Astrocyte (in vitro differentiated cells and primary cell): ENCODE measurements around the gene PKD1L1. TPM values are rescaled to one million over a fixed set of nuclear protein-coding genes. Genes with fewer than 3 reads are reported as not detected.

ENCODE experiments used
- DNase-seq: peaks from one replicate; pipeline ENCODE4 v3.0.0-alpha.2; 2010; ENCODE audit warnings: low read depth
- FAIRE-seq: peaks from 2 replicates; lab custom pipeline; 2011; peaks lifted over from hg19 to GRCh38; lab: Jason Lieb, UNC
- H2AFZ ChIP-seq: 2 replicates; pipeline ENCODE4 v1.6.0; 2012; ENCODE audit warnings: low read depth, low read length, inconsistent platforms
- H3K27ac ChIP-seq: 2 replicates; pipeline ENCODE4 v1.5.1; 2011; ENCODE audit warnings: low read depth, low read length, inconsistent platforms
- H3K27me3 ChIP-seq: 2 replicates; pipeline ENCODE4 v1.6.0; 2011; ENCODE audit warnings: low read length, inconsistent platforms; ENCODE audit not compliant: insufficient read depth
- H3K36me3 ChIP-seq: 2 replicates; pipeline ENCODE4 v1.5.1; 2011; ENCODE audit warnings: low read length, inconsistent platforms; ENCODE audit not compliant: insufficient read depth
- H3K4me1 ChIP-seq: 2 replicates; pipeline ENCODE4 v1.5.1; 2011; ENCODE audit warnings: low read length, inconsistent platforms; ENCODE audit not compliant: insufficient read depth
- H3K4me2 ChIP-seq: 2 replicates; pipeline ENCODE4 v1.6.0; 2012; ENCODE audit warnings: low read length, inconsistent platforms
- H3K4me3 ChIP-seq: 2 replicates; pipeline ENCODE4 v1.5.1; 2011; ENCODE audit warnings: low read depth, mild to moderate bottlenecking, low read length, inconsistent platforms; ENCODE audit not compliant: insufficient read depth
- H3K79me2 ChIP-seq: 2 replicates; pipeline ENCODE4 v1.6.0; 2012; ENCODE audit warnings: mild to moderate bottlenecking, low read length, inconsistent platforms; ENCODE audit not compliant: insufficient read depth
- H3K9ac ChIP-seq: 2 replicates; pipeline ENCODE4 v1.6.0; 2012; ENCODE audit warnings: mild to moderate bottlenecking, low read length, inconsistent platforms
- H3K9me3 ChIP-seq: 2 replicates; pipeline ENCODE4 v1.5.1; 2012; ENCODE audit warnings: low read depth, mild to moderate bottlenecking, low read length, inconsistent platforms; ENCODE audit not compliant: insufficient read depth
- H4K20me1 ChIP-seq: 2 replicates; pipeline ENCODE4 v1.6.0; 2012; ENCODE audit warnings: low read length, inconsistent platforms; ENCODE audit not compliant: insufficient read depth
- H3K27ac Mint-ChIP-seq: one replicate; pipeline ENCODE4 v1.8.0; 2021; ENCODE audit warnings: mild to moderate bottlenecking, mixed read lengths; ENCODE audit not compliant: unreplicated experiment
- H3K27me3 Mint-ChIP-seq: one replicate; pipeline ENCODE4 v1.8.0; 2021; ENCODE audit warnings: low read depth, mixed read lengths; ENCODE audit not compliant: unreplicated experiment
- H3K36me3 Mint-ChIP-seq: one replicate; pipeline ENCODE4 v1.8.0; 2021; ENCODE audit warnings: low read depth, mixed read lengths; ENCODE audit not compliant: unreplicated experiment
- H3K4me1 Mint-ChIP-seq: one replicate; pipeline ENCODE4 v1.8.0; 2021; ENCODE audit warnings: low read depth, mixed read lengths; ENCODE audit not compliant: unreplicated experiment
- H3K4me3 Mint-ChIP-seq: one replicate; pipeline ENCODE4 v1.8.0; 2021; ENCODE audit warnings: mild to moderate bottlenecking, moderate library complexity, mixed read lengths; ENCODE audit not compliant: unreplicated experiment
- H3K9me3 Mint-ChIP-seq: one replicate; pipeline ENCODE4 v1.8.0; 2021; ENCODE audit warnings: mild to moderate bottlenecking, mixed read lengths; ENCODE audit not compliant: unreplicated experiment
- EZH2 ChIP-seq: IDR thresholded peaks from 2 replicates; pipeline ENCODE4 v1.6.1; 2012; ENCODE audit warnings: mild to moderate bottlenecking, low read length, inconsistent platforms; ENCODE audit not compliant: insufficient read depth
- total RNA-seq: library from RNA; stranded (reverse); gene quantifications from 2 replicates; pipeline ENCODE4 v1.2.1, GENCODE V29; 2021
- TF ChIP-seq, protein P1 (sequence below): IDR thresholded peaks from 2 replicates; pipeline ENCODE4 v1.5.1; 2011; ENCODE audit warnings: low read depth, mild to moderate bottlenecking, inconsistent platforms, low read length, moderate library complexity; ENCODE audit not compliant: insufficient read depth

Gene PKD1L1
- total RNA-seq, 1 donor from 2014 or later, result 0.39 TPM

DNA sequence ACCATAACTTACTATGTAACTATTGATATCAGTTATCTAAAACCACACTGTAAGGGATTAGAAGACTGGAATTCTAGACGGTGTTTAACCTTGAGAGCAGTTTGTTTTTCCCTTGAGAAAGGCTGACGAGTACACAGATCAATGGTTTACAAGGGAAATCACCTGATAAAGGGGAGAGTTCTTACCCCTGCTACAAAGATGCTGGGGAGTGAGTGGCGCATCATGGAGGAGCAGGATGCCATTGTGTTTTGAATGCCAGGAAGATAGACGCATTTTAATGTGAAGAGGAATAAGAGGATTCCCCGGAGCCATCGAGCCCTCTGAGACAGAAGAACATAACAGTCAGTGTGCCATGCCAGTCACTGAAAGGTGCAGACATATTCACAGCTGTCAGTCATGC is 145.2 kb downstream of the PKD1L1 start:
- no peak for TF ChIP-seq EZH2
- TF ChIP-seq, protein P1, sequence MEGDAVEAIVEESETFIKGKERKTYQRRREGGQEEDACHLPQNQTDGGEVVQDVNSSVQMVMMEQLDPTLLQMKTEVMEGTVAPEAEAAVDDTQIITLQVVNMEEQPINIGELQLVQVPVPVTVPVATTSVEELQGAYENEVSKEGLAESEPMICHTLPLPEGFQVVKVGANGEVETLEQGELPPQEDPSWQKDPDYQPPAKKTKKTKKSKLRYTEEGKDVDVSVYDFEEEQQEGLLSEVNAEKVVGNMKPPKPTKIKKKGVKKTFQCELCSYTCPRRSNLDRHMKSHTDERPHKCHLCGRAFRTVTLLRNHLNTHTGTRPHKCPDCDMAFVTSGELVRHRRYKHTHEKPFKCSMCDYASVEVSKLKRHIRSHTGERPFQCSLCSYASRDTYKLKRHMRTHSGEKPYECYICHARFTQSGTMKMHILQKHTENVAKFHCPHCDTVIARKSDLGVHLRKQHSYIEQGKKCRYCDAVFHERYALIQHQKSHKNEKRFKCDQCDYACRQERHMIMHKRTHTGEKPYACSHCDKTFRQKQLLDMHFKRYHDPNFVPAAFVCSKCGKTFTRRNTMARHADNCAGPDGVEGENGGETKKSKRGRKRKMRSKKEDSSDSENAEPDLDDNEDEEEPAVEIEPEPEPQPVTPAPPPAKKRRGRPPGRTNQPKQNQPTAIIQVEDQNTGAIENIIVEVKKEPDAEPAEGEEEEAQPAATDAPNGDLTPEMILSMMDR, result no peak
- Mint-ChIP-seq H3K27ac (no peak overlapping the region), H3K36me3 (peaks cover 2% of the 10 kb centered on the region), H3K9me3 (peaks cover 5% of the 10 kb centered on the region), H3K27me3 (no peaks in the 10 kb centered on the region), H3K4me3 (no peak overlapping the region), H3K4me1 (peaks cover 17% of the 10 kb centered on the region)
- no peaks in the 10 kb centered on the region for H3K9me3 ChIP-seq
- H3K4me2 ChIP-seq, result no peak overlapping the region
- no peaks in the 10 kb centered on the region for H3K79me2 ChIP-seq
- H2AFZ ChIP-seq, result no peak overlapping the region
- H3K4me1 ChIP-seq, result peaks cover 4% of the 10 kb centered on the region
- H3K27ac ChIP-seq, result no peak overlapping the region
- no peaks in the 10 kb centered on the region for H4K20me1 ChIP-seq
- no peak overlapping the region for H3K4me3 ChIP-seq
- H3K9ac ChIP-seq, result no peak overlapping the region
- no peaks in the 10 kb centered on the region for H3K27me3 ChIP-seq
- FAIRE-seq, result no peak
- DNase-seq, result no peak
- no peaks in the 10 kb centered on the region for H3K36me3 ChIP-seq

DNA sequence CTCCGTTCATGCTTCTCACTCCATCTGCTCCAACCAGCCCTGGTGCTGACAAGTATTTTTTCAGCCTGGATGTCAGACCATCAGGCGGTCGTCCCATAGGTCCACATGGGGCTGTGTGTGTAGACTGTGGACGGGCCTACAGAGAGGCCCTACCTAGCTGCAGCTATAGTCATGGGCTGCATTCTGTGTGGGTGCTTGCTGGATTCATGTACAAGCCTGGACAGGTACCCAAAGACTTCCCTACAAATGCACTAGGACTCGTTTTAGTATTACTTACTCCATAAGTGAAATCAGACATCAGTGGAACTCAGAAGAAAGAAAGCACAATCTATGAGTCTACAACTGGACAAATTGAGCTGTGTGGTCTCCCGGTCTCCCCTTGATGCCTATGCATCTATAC is 146.8 kb downstream of the PKD1L1 start:
- Mint-ChIP-seq H3K27ac (no peak overlapping the region), H3K36me3 (peaks cover 2% of the 10 kb centered on the region), H3K27me3 (no peaks in the 10 kb centered on the region), H3K4me1 (peaks cover 17% of the 10 kb centered on the region), H3K4me3 (no peak overlapping the region), H3K9me3 (peaks cover 5% of the 10 kb centered on the region)
- Histone ChIP-seq H3K27ac (no peak overlapping the region), H3K4me3 (no peak overlapping the region), H3K27me3 (no peaks in the 10 kb centered on the region), H3K9ac (no peak overlapping the region), H2AFZ (no peak overlapping the region), H4K20me1 (no peaks in the 10 kb centered on the region), H3K4me1 (peaks cover 5% of the 10 kb centered on the region), H3K4me2 (no peak overlapping the region), H3K9me3 (no peaks in the 10 kb centered on the region), H3K36me3 (no peaks in the 10 kb centered on the region), H3K79me2 (no peaks in the 10 kb centered on the region)
- no peak for DNase-seq
- no peak for FAIRE-seq
- TF ChIP-seq, protein P1, result no peak
- no peak for TF ChIP-seq EZH2

DNA sequence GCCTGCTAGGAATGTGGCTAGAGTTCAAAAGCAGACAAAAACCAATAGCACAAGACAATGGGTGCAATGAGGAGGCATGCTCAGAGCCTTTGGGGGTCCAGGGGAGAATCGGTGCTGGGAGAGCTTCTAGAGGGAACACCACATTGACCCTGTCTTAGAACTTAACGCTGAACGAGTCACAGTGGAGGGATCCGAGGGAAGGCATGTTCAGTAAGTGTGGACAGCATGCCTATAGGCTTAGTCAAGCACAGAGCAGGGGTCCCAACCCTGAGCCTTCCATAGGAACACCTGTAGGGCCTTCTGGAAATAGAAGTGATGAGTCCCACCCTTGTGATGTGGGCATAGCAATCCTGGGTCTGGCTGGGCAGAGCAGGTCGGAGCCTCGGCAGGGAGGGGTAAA is 148.7 kb downstream of the PKD1L1 start:
- FAIRE-seq, result no peak

More for the DNA sequence above, 148.7 kb downstream of the PKD1L1 start:
- Histone ChIP-seq H3K4me3 (no peak overlapping the region), H3K79me2 (no peaks in the 10 kb centered on the region), H4K20me1 (no peaks in the 10 kb centered on the region), H3K9ac (no peak overlapping the region), H3K4me1 (peaks cover 13% of the 10 kb centered on the region), H3K27ac (no peak overlapping the region), H3K4me2 (no peak overlapping the region), H3K9me3 (no peaks in the 10 kb centered on the region), H2AFZ (no peak overlapping the region), H3K27me3 (no peaks in the 10 kb centered on the region), H3K36me3 (no peaks in the 10 kb centered on the region)
- Mint-ChIP-seq H3K36me3 (no peaks in the 10 kb centered on the region), H3K4me1 (peaks cover 21% of the 10 kb centered on the region), H3K9me3 (peaks cover 5% of the 10 kb centered on the region), H3K4me3 (no peak overlapping the region), H3K27ac (no peak overlapping the region), H3K27me3 (no peaks in the 10 kb centered on the region)
- DNase-seq, result no peak
- TF ChIP-seq, protein P1, result no peak
- TF ChIP-seq EZH2, result no peak
